ENCODE data around the gene GTPBP1.

The GTPBP1 gene

GRCh38 chr22:38724926-38725571, 19.3 kb downstream of the GTPBP1 start:
- DNase-seq (ENCODE audit: extremely low read depth in 1 of 2, low read depth in 1 of 2) = no peak

- no peak for DNase-seq (ENCODE audit: extremely low read depth in 1 of 2, low read depth in 1 of 2)
Measured at GRCh38 chr22:38725900-38726655, 20.3 kb downstream of the GTPBP1 start.

GRCh38 chr22:38727123-38727522, 21.4 kb downstream of the GTPBP1 start:
- DNase-seq (ENCODE audit: extremely low read depth in 1 of 2, low read depth in 1 of 2) = no peak

- DNase-seq (ENCODE audit: extremely low read depth in 1 of 2, low read depth in 1 of 2) = no peak
Measured at GRCh38 chr22:38727530-38728451, 22.0 kb downstream of the GTPBP1 start.

- no peak for DNase-seq (ENCODE audit: extremely low read depth in 1 of 2, low read depth in 1 of 2)
Measured at GRCh38 chr22:38728871-38729796, 23.4 kb downstream of the GTPBP1 start.

- no peak for DNase-seq (ENCODE audit: extremely low read depth in 1 of 2, low read depth in 1 of 2)
Measured at GRCh38 chr22:38729946-38730345, 24.2 kb downstream of the GTPBP1 start.

- DNase-seq (ENCODE audit: extremely low read depth in 1 of 2, low read depth in 1 of 2) = no peak
Measured at GRCh38 chr22:38730411-38730871, 24.7 kb downstream of the GTPBP1 start.

- DNase-seq (ENCODE audit: extremely low read depth in 1 of 2, low read depth in 1 of 2) = no peak
Measured at GRCh38 chr22:38731703-38732161, 26.0 kb downstream of the GTPBP1 start.

GRCh38 chr22:38732251-38732815, 26.6 kb downstream of the GTPBP1 start:
- no peak for DNase-seq (ENCODE audit: extremely low read depth in 1 of 2, low read depth in 1 of 2)

GRCh38 chr22:38733329-38733723, 27.6 kb downstream of the GTPBP1 start:
- peak in 1 of 2 donors; percentile 27 for DNase-seq (ENCODE audit: extremely low read depth in 1 of 2, low read depth in 1 of 2)

- DNase-seq (ENCODE audit: extremely low read depth in 1 of 2, low read depth in 1 of 2) = no peak
Measured at GRCh38 chr22:38733724-38734381, 28.1 kb downstream of the GTPBP1 start.

- no peak for DNase-seq (ENCODE audit: extremely low read depth in 1 of 2, low read depth in 1 of 2)
Measured at GRCh38 chr22:38734421-38735100, 28.8 kb downstream of the GTPBP1 start.

GRCh38 chr22:38735126-38735464, 29.4 kb downstream of the GTPBP1 start:
- no peak for DNase-seq (ENCODE audit: extremely low read depth in 1 of 2, low read depth in 1 of 2)

GRCh38 chr22:38735465-38736256, 29.9 kb downstream of the GTPBP1 start:
- no peak for DNase-seq (ENCODE audit: extremely low read depth in 1 of 2, low read depth in 1 of 2)

- no peak for DNase-seq (ENCODE audit: extremely low read depth in 1 of 2, low read depth in 1 of 2)
Measured at GRCh38 chr22:38736257-38736570, 30.5 kb downstream of the GTPBP1 start.

GRCh38 chr22:38737302-38738060, 31.7 kb downstream of the GTPBP1 start:
- no peak for DNase-seq (ENCODE audit: extremely low read depth in 1 of 2, low read depth in 1 of 2)

GRCh38 chr22:38738475-38739070, 32.8 kb downstream of the GTPBP1 start:
- no peak for DNase-seq (ENCODE audit: extremely low read depth in 1 of 2, low read depth in 1 of 2)

Measured in activated CD8-positive, alpha-beta memory T cell treated with anti-CD3 and anti-CD28 coated beads for 1 hour (primary cell).